Smooth muscle cell of the brain vasculature (primary cell): Measurements from ENCODE around the gene GPAT3.
"Not testable (repeated sequence)": the region's sequence is repeated elsewhere in the genome, so short reads cannot be mapped to it uniquely, and the experiment has no call there.

Experiments used
- DNase-seq: peaks from one replicate; pipeline ENCODE4 v3.0.0-alpha.2; 2012; ENCODE audit warnings: low read depth, low spot score

GPAT3 gene

GRCh38 chr4:83552083-83552482 lies 16.2 kb downstream of the GPAT3 start:
- no peak for DNase-seq

- DNase-seq, result no peak
These were observed 17.0 kb downstream of the GPAT3 start for GRCh38 chr4:83552924-83553323.

- DNase-seq, result no peak
These were observed 20.2 kb downstream of the GPAT3 start for GRCh38 chr4:83556006-83556707.

- DNase-seq, result no peak
These were observed 20.9 kb downstream of the GPAT3 start for GRCh38 chr4:83556816-83557215.

GRCh38 chr4:83558059-83558653 lies 22.2 kb downstream of the GPAT3 start:
- DNase-seq, result no peak

GRCh38 chr4:83558680-83559079 lies 22.8 kb downstream of the GPAT3 start:
- DNase-seq, result no peak

- no peak for DNase-seq
These were observed 24.6 kb downstream of the GPAT3 start for GRCh38 chr4:83560523-83560922.

- DNase-seq, result no peak
These were observed 25.5 kb downstream of the GPAT3 start for GRCh38 chr4:83561381-83561780.

GRCh38 chr4:83563998-83564397 lies 28.1 kb downstream of the GPAT3 start:
- DNase-seq, result no peak

GRCh38 chr4:83568062-83568461 lies 32.2 kb downstream of the GPAT3 start:
- DNase-seq, result no peak

GRCh38 chr4:83569429-83569828 lies 33.5 kb downstream of the GPAT3 start:
- DNase-seq, result no peak

GRCh38 chr4:83569987-83570386 lies 34.1 kb downstream of the GPAT3 start:
- DNase-seq, result no peak

- no peak for DNase-seq
These were observed 36.9 kb downstream of the GPAT3 start for GRCh38 chr4:83572848-83573247.

- DNase-seq, result no peak
These were observed 38.3 kb downstream of the GPAT3 start for GRCh38 chr4:83574247-83574646.

GRCh38 chr4:83576237-83576636 lies 40.3 kb downstream of the GPAT3 start:
- not testable (repeated sequence) for DNase-seq

GRCh38 chr4:83581411-83582288 lies 45.7 kb downstream of the GPAT3 start:
- DNase-seq, result no peak

GRCh38 chr4:83582289-83582785 lies 46.4 kb downstream of the GPAT3 start:
- no peak for DNase-seq

GRCh38 chr4:83585982-83586508 lies 50.1 kb downstream of the GPAT3 start:
- no peak for DNase-seq

GRCh38 chr4:83589279-83589678 lies 53.4 kb downstream of the GPAT3 start:
- DNase-seq, result no peak

GRCh38 chr4:83591056-83591455 lies 55.1 kb downstream of the GPAT3 start:
- DNase-seq, result no peak

GRCh38 chr4:83591730-83592129 lies 55.8 kb downstream of the GPAT3 start:
- no peak for DNase-seq

- no peak for DNase-seq
These were observed 63.3 kb downstream of the GPAT3 start for GRCh38 chr4:83599183-83599582.
